HG03139 (cell line): ENCODE measurements around the gene LGSN.
"Not testable (repeated sequence)": the region's sequence is repeated elsewhere in the genome, so short reads cannot be mapped to it uniquely, and the experiment has no call there.

ENCODE experiments used
- ATAC-seq: cut with Tn5 transposase; IDR thresholded peaks from one replicate; pipeline ENCODE4 v1.9.1; 2021; ENCODE audit not compliant: unreplicated experiment

The LGSN gene

DNA sequence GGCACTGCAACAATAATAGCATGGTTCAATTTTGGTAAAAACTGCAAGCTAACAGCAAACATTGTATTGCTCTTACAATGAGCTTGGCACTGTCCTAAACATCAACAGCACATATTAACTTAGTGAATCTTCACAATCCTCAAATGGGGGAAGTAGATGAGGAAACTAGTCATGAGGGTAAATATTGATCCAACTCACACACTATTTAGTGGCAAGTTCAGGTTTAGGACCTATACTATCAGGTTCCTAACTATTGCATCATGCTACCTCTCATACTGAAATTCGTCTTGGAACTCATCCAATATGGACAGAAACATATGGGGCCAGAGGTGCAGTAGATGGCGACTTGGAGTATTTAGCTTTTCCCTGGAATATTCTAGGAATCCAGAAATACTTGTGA, 74.4 kb downstream of the LGSN start:
- no peak for ATAC-seq

- ATAC-seq: peak; percentile 63
Measured at GRCh38 chr6:63236398-63236817, 83.4 kb downstream of the LGSN start.

- ATAC-seq: not testable (repeated sequence)
Measured at GRCh38 chr6:63230511-63230910, 89.3 kb downstream of the LGSN start.

DNA sequence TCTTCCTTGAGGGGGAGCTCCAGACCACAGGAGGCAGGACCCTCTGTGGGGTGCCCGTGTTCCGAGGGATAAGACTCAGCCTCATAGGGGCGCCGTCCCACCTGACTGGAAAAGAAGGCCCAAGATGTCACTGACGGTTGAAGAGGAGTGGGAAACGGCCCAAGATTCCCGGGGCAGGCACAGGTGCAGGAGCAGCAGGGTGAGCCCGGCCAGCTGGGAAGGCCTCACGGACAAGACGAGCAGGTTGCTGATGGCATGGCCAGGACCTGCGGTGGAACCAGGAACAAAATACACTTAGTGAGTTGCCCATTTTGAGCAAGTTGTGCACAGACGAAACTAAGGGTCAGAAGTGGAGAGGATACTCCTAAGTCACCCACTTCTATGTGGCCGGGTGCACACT, 89.8 kb downstream of the LGSN start:
- not testable (repeated sequence) for ATAC-seq

- ATAC-seq: not testable (repeated sequence)
Measured at GRCh38 chr6:63227928-63228894, 91.6 kb downstream of the LGSN start.

- ATAC-seq: not testable (repeated sequence)
Measured at GRCh38 chr6:63225987-63226386, 93.8 kb downstream of the LGSN start.
